Panc1 (cell line): ENCODE results near the gene PLCB1.

Experiments
- CTCF ChIP-seq: fragments of 450-650 bp; IDR thresholded peaks from 2 replicates; pipeline ENCODE4 v1.5.1; 2017; ENCODE audit warnings: mild to moderate bottlenecking
- POLR2AphosphoS5 ChIP-seq: IDR thresholded peaks from 2 replicates; pipeline ENCODE4 v1.6.1; 2012; ENCODE audit warnings: mild to moderate bottlenecking, low read depth, low read length, moderate library complexity
- REST ChIP-seq, 2 experiments: IDR thresholded peaks; 2 replicates each; pipeline ENCODE4 v1.6.1; 2011 to 2012; ENCODE audit warnings: low read depth in 2 of 2, control low read depth in 1 of 2, low read length in 1 of 2, mild to moderate bottlenecking in 1 of 2, moderate library complexity in 1 of 2; ENCODE audit not compliant: insufficient read depth in 1 of 2
- SIN3A ChIP-seq: IDR thresholded peaks from 2 replicates; pipeline ENCODE4 v1.6.1; 2012; ENCODE audit warnings: low read depth, mild to moderate bottlenecking, low read length, moderate library complexity, borderline replicate concordance; ENCODE audit not compliant: insufficient read depth
- TCF7L2 ChIP-seq: IDR thresholded peaks from 2 replicates; pipeline ENCODE4 v1.6.1; 2011; ENCODE audit warnings: mild to moderate bottlenecking, low read depth, low read length, inconsistent platforms

- no peak for TF ChIP-seq CTCF
- TF ChIP-seq SIN3A: no peak
- no peak for TF ChIP-seq TCF7L2
- no peak for TF ChIP-seq POLR2AphosphoS5
- no peak for TF ChIP-seq REST (IDR thresholded peaks at IDR 0.05; ENCODE audit: insufficient read depth in 1 of 2, low read depth in 2 of 2, low read length in 1 of 2)
Observed at GRCh38 chr20:8366303-8366923, 234.3 kb downstream of the PLCB1 start.
